Endothelial cell of umbilical vein (primary cell): ENCODE results near the gene GRID2IP. TPM values are rescaled to one million over a fixed set of nuclear protein-coding genes. Genes with fewer than 3 reads are reported as not detected.
"Not testable (repeated sequence)": the region's sequence is repeated elsewhere in the genome, so short reads cannot be mapped to it uniquely, and the experiment has no call there.

Experiments
- BruUV-seq: library from RNA; stranded (reverse); fragments of 400-500 nt; replicated peaks from 2 replicates; lab custom pipeline; 2021; lab: Mats Ljungman, UMichigan
- CTCF ChIA-PET: fragments of 300-600, 350-600 bp; sonication (Branson Sonifier 250); formaldehyde crosslinking; loops from one replicate; lab custom pipeline; 2021; ENCODE audit warnings: antibody characterized with exemption, inconsistent platforms; lab: Charles Lee
- POLR2A ChIA-PET: fragments of 300-600, 350-600 bp; sonication (Branson Sonifier 250); formaldehyde crosslinking; loops from one replicate; lab custom pipeline; 2021; ENCODE audit warnings: antibody characterized with exemption, inconsistent platforms; lab: Charles Lee
- DNase-seq: peaks from one replicate; pipeline ENCODE4 v3.0.0-alpha.2; 2011; ENCODE audit warnings: low read depth, low spot score
- FAIRE-seq: peaks from 2 replicates; lab custom pipeline; 2011; peaks lifted over from hg19 to GRCh38; lab: Jason Lieb, UNC
- H2AFZ ChIP-seq: 2 replicates; pipeline ENCODE4 v1.6.0; 2012; ENCODE audit warnings: low read depth, low read length, control low read depth, inconsistent platforms
- H3K27ac ChIP-seq: 2 replicates; pipeline ENCODE4 v1.5.1; 2011; ENCODE audit warnings: low read depth, mild to moderate bottlenecking, control low read depth, low read length, moderate library complexity; ENCODE audit not compliant: insufficient read depth
- H3K27me3 ChIP-seq, 2 experiments: 2 replicates each; pipeline versions ENCODE4 v1.6.0 to v1.6.1; 2011; ENCODE audit warnings: low read length in 2 of 2, mixed read lengths in 1 of 2; ENCODE audit not compliant: control insufficient read depth in 2 of 2, insufficient read depth in 2 of 2
- H3K36me3 ChIP-seq, 2 experiments: 2 replicates in 1 of 2; 3 replicates in 1 of 2; pipeline ENCODE4 v1.5.1; 2011; ENCODE audit warnings: low read length in 2 of 2, mild to moderate bottlenecking in 1 of 2, moderate library complexity in 1 of 2; ENCODE audit not compliant: control insufficient read depth in 2 of 2, insufficient read depth in 2 of 2; ENCODE audit errors: extremely low read depth in 1 of 2
- H3K4me1 ChIP-seq: 3 replicates; pipeline ENCODE4 v1.5.1; 2011; ENCODE audit warnings: mild to moderate bottlenecking, low read length; ENCODE audit not compliant: control insufficient read depth, insufficient read depth; ENCODE audit errors: extremely low read depth
- H3K4me2 ChIP-seq: 2 replicates; pipeline ENCODE4 v1.6.1; 2011; ENCODE audit warnings: low read length, control low read depth, mixed read lengths; ENCODE audit not compliant: insufficient read depth
- H3K4me3 ChIP-seq, 3 experiments: fragments of 200-600 bp in 1 of 3; sonication (generic), shearing (Covaris generic) in 1 of 3; replicated peaks in 1 of 3; 2 replicates each; pipeline ENCODE4 v1.5.1; 2011 to 2016; ENCODE audit warnings: control low read depth in 3 of 3, low read length in 3 of 3, mild to moderate bottlenecking in 2 of 3, inconsistent platforms in 1 of 3, low read depth in 1 of 3, moderate library complexity in 1 of 3; ENCODE audit not compliant: insufficient read depth in 1 of 3
- H3K79me2 ChIP-seq: 2 replicates; pipeline ENCODE4 v1.6.0; 2012; ENCODE audit warnings: low read length, inconsistent platforms; ENCODE audit not compliant: control insufficient read depth, insufficient read depth
- H3K9ac ChIP-seq: replicated peaks from 2 replicates; pipeline ENCODE3; 2011; ENCODE audit warnings: low read length, control low read depth; ENCODE audit not compliant: insufficient read depth; ENCODE audit errors: extremely low read depth
- H3K9me1 ChIP-seq: replicated peaks from 3 replicates; pipeline ENCODE4 v1.6.0; 2011; ENCODE audit warnings: mild to moderate bottlenecking, low read length; ENCODE audit not compliant: control insufficient read depth, insufficient read depth; ENCODE audit errors: extremely low read depth
- H3K9me3 ChIP-seq: replicated peaks from 2 replicates; pipeline ENCODE4 v1.5.1; 2012; ENCODE audit warnings: low read length, inconsistent platforms; ENCODE audit not compliant: control insufficient read depth, insufficient read depth
- H4K20me1 ChIP-seq: replicated peaks from 2 replicates; pipeline ENCODE3; 2011; ENCODE audit warnings: mild to moderate bottlenecking, low read length; ENCODE audit not compliant: control insufficient read depth, insufficient read depth; ENCODE audit errors: extremely low read depth
- EZH2 ChIP-seq: IDR thresholded peaks from 2 replicates; pipeline ENCODE4 v1.6.1; 2012; ENCODE audit warnings: borderline replicate concordance, low read depth, mild to moderate bottlenecking, moderate library complexity, low read length, inconsistent platforms; ENCODE audit not compliant: severe bottlenecking
- FOS ChIP-seq: IDR thresholded peaks from 2 replicates; pipeline ENCODE4 v1.6.1; 2011; ENCODE audit warnings: mild to moderate bottlenecking, low read length, moderate library complexity, borderline replicate concordance; ENCODE audit not compliant: insufficient read depth
- GATA2 ChIP-seq: IDR thresholded peaks from 2 replicates; pipeline ENCODE4 v1.7.0; 2011; ENCODE audit warnings: low read depth, mild to moderate bottlenecking, moderate library complexity, mixed read lengths, low read length; ENCODE audit not compliant: insufficient read length, insufficient read depth
- JUN ChIP-seq: IDR thresholded peaks from 2 replicates; pipeline ENCODE4 v1.6.1; 2011; ENCODE audit warnings: borderline replicate concordance, low read depth; ENCODE audit not compliant: insufficient read length, insufficient read depth
- MYC ChIP-seq: IDR thresholded peaks from one replicate; pipeline ENCODE4 v1.6.1; 2011; ENCODE audit warnings: mild to moderate bottlenecking, low read depth, low read length
- POLR2A ChIP-seq: IDR thresholded peaks from 2 replicates; pipeline ENCODE4 v1.6.1; 2012; ENCODE audit warnings: low read depth, mild to moderate bottlenecking, control low read depth, low read length
- POLR2AphosphoS5 ChIP-seq: IDR thresholded peaks from 2 replicates; pipeline ENCODE4 v1.6.1; 2012; ENCODE audit warnings: low read depth, mild to moderate bottlenecking, control low read depth, low read length, moderate library complexity; ENCODE audit not compliant: insufficient read depth
- dilution Hi-C: fragments of 300-500 bp; cut with MboI; formaldehyde crosslinking; loops from one replicate; pipeline ENCODE4 v1.15.0; 2019; ENCODE audit warnings: low sequenced_read_pairs; ENCODE audit not compliant: extremely low pct_ligation_motif_present
- intact Hi-C: fragments of 100-400 bp; cut with micrococcal nuclease; formaldehyde crosslinking; loops from one replicate; pipeline ENCODE4 v1.10.0; 2022
- polyA plus RNA-seq, 4 experiments: library from polyadenylated mRNA; depleted of rRNA in 3 of 4; stranded (reverse) in 3 of 4; unstranded in 1 of 4; fragments of >200 nt; gene quantifications; 2 replicates each; pipeline versions ENCODE4 v1.2.1 to v1.2.3, GENCODE V29; 2011 to 2012; ENCODE audit warnings: missing spikeins in 1 of 4
- total RNA-seq: library from RNA; stranded (reverse); gene quantifications from 2 replicates; pipeline ENCODE4 v1.2.3, GENCODE V29; 2021
- TF ChIP-seq, protein P1 (sequence below), 2 donors: IDR thresholded peaks; 1 replicate in 1 of 2; 2 replicates in 1 of 2; pipeline ENCODE4 v1.5.1; 2011; ENCODE audit warnings: low read length in 2 of 2, mild to moderate bottlenecking in 2 of 2, moderate library complexity in 2 of 2, control low read depth in 1 of 2, inconsistent platforms in 1 of 2, low read depth in 1 of 2; ENCODE audit not compliant: insufficient read depth in 1 of 2; ENCODE audit errors: extremely low read depth in 1 of 2
- TF ChIP-seq, protein P2 (sequence below): IDR thresholded peaks from 2 replicates; pipeline ENCODE4 v1.6.1; 2011; ENCODE audit not compliant: insufficient read depth, insufficient read length

GRID2IP gene
- total and polyA plus RNA-seq, 2 donors (not counting 3 experiments of a cell fraction or from before 2014, with no cell fraction given) = not detected

DNA sequence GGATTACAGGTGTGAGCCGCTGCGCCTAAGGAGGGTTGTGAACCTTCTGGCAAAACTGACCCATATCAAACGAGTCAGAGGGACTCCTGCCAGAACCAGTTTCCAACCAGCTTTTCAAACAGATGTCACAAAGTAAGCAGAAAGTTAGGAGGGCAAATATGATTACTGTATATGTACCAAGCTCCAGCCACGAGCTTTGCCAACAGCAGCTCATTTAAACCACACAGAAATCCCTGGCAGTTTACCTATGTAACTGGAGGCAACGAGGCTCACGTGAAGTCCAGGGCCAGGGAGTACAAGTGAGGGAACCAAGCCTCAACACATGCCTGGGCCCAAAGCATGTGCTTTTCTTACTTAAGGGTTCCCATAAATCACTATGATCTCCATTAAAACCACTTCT lies 91.0 kb downstream of the GRID2IP start:
- H3K9me1 ChIP-seq = no peaks in the 10 kb centered on the region
- H3K27me3 ChIP-seq = no peaks in the 10 kb centered on the region
- no peak overlapping the region for H3K4me2 ChIP-seq
- no peak overlapping the region for H2AFZ ChIP-seq
- no peaks in the 10 kb centered on the region for H3K9me3 ChIP-seq
- peaks cover 9 to 15% of the 10 kb centered on the region in 2 experiments for H3K36me3 ChIP-seq
- CTCF ChIA-PET = no interaction called here
- no TSS peak for BruUV-seq
- POLR2A ChIA-PET = no interaction called here
- no peaks in the 10 kb centered on the region for H3K4me1 ChIP-seq
- H3K27ac ChIP-seq = no peak overlapping the region
- H3K79me2 ChIP-seq = no peaks in the 10 kb centered on the region
- dilution Hi-C loops = no loop called here
- DNase-seq (no peak), FAIRE-seq (no peak)
- H3K9ac ChIP-seq = no peak overlapping the region
- H3K4me3 ChIP-seq = no peak overlapping the region
- intact Hi-C loops = no loop called here
- no peak for TF ChIP-seq FOS
- no peak for TF ChIP-seq POLR2AphosphoS5
- TF ChIP-seq EZH2 = no peak
- TF ChIP-seq, protein P1, sequence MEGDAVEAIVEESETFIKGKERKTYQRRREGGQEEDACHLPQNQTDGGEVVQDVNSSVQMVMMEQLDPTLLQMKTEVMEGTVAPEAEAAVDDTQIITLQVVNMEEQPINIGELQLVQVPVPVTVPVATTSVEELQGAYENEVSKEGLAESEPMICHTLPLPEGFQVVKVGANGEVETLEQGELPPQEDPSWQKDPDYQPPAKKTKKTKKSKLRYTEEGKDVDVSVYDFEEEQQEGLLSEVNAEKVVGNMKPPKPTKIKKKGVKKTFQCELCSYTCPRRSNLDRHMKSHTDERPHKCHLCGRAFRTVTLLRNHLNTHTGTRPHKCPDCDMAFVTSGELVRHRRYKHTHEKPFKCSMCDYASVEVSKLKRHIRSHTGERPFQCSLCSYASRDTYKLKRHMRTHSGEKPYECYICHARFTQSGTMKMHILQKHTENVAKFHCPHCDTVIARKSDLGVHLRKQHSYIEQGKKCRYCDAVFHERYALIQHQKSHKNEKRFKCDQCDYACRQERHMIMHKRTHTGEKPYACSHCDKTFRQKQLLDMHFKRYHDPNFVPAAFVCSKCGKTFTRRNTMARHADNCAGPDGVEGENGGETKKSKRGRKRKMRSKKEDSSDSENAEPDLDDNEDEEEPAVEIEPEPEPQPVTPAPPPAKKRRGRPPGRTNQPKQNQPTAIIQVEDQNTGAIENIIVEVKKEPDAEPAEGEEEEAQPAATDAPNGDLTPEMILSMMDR (IDR thresholded peaks at IDR 0.05; ENCODE audit: extremely low read depth in 1 of 2, insufficient read depth in 1 of 2, low read depth in 1 of 2, low read length in 2 of 2) = no peak
- no peak for TF ChIP-seq MYC
- TF ChIP-seq POLR2A = no peak
- TF ChIP-seq, protein P2, sequence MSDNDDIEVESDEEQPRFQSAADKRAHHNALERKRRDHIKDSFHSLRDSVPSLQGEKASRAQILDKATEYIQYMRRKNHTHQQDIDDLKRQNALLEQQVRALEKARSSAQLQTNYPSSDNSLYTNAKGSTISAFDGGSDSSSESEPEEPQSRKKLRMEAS = no peak
- no peak for TF ChIP-seq GATA2
- TF ChIP-seq JUN = no peak
- H4K20me1 ChIP-seq = no peaks in the 10 kb centered on the region

DNA sequence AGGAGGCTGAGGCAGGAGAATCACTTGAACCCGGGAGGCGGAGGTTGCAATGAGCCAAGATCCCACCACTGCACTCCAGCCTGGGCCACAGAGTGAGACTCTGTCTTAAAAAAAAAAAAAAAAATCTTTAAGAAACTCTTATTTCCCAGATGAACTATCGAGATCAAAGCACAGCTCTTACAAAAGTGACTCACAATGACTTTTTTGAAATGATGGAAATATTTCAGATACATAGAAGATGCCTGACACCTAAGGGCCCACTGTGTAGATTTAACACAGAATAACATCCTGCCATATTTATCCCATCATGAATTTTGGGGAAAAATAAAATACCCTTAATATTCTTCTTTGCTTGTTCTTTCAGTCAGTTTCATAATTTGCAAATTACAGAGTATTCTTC lies 92.6 kb downstream of the GRID2IP start:
- CTCF ChIA-PET = interaction anchor here (1.2 kb wide), 1 partner anchor 11 kb away, joined by 3 read pairs; the partner anchor contains the start of gene DAGLB
- POLR2A ChIA-PET, H3K9me1 ChIP-seq, H3K9ac ChIP-seq, H3K4me2 ChIP-seq, H3K79me2 ChIP-seq, H3K27ac ChIP-seq, H4K20me1 ChIP-seq, dilution Hi-C loops, intact Hi-C loops, BruUV-seq, H3K9me3 ChIP-seq, FAIRE-seq, H3K27me3 ChIP-seq, DNase-seq, H3K4me1 ChIP-seq, H2AFZ ChIP-seq, H3K4me3 ChIP-seq: not testable (repeated sequence)
- H3K36me3 ChIP-seq = peaks cover 9 to 12% of the 10 kb centered on the region in 2 experiments
